AG10803 (cell line): ENCODE measurements around the gene PTPRCAP.

Experiments
- DNase-seq: peaks from one replicate; pipeline ENCODE4 v3.0.0; 2010; ENCODE audit warnings: low read depth
- H3K4me3 ChIP-seq: 2 replicates; pipeline ENCODE4 v1.5.1; 2011; ENCODE audit warnings: mild to moderate bottlenecking, low read length, control low read depth
- TF ChIP-seq, protein P1 (sequence below): conservative IDR thresholded peaks from 2 replicates; pipeline ENCODE4 v1.5.1; 2011; ENCODE audit warnings: mild to moderate bottlenecking, low read length, control low read depth, inconsistent platforms

PTPRCAP gene

DNA sequence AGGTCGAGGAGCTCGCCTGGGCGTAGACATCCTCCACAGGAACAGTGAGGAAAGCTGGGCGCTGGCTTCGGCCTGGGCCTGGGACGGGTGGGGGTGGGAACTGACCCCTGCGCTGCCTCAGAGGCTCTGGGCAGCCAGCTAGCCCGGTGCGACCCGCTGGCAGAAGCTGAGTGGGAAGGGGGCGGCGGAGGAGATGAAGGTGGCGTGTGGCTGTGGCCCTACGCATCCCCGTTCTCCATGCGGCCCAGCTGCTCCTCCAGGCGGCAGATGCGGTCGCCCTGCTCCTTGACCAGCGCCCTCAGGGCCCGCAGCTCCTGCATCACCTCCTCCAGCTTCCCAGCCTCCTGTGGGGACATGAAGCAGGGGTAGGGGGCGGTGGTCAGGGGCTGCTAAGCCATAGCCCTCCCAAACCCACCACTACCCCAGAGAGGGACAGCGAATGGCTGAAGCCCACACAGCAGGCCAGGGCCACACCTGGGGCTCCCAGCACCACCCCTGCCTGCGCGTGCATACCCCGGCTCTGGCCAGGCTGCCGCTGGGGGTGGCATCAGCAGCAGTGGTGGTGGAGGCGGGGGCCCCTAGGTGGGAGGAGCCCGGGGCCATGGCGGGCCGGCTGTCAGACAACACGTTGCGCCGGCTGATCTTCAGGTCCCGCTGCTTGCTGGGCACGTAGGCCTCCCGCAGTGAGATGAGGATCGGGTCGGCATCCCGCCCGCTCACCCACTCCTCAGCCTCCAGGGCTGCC, 848 bp upstream of the PTPRCAP start:
- no peak overlapping the region for H3K4me3 ChIP-seq
- no peak for DNase-seq
- TF ChIP-seq, protein P1, sequence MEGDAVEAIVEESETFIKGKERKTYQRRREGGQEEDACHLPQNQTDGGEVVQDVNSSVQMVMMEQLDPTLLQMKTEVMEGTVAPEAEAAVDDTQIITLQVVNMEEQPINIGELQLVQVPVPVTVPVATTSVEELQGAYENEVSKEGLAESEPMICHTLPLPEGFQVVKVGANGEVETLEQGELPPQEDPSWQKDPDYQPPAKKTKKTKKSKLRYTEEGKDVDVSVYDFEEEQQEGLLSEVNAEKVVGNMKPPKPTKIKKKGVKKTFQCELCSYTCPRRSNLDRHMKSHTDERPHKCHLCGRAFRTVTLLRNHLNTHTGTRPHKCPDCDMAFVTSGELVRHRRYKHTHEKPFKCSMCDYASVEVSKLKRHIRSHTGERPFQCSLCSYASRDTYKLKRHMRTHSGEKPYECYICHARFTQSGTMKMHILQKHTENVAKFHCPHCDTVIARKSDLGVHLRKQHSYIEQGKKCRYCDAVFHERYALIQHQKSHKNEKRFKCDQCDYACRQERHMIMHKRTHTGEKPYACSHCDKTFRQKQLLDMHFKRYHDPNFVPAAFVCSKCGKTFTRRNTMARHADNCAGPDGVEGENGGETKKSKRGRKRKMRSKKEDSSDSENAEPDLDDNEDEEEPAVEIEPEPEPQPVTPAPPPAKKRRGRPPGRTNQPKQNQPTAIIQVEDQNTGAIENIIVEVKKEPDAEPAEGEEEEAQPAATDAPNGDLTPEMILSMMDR: no peak

DNA sequence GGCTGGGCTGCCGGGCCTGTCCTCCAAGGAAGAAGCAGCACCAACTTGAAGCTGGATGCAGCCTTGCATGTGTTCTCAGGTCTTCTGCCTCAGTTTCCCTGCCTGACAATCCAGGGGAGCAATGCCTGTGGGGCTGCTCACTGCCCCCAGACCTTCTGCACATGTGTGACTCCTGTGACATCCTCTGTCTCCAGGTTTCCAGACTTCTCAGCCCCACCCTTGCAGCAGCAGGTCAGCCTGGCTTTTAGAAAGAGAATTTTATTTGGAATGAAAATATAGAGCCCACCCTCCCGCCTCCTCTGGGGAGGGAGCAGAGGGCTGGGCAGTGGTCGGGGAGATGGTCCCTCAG, 301 bp upstream of the PTPRCAP start:
- no peak overlapping the region for H3K4me3 ChIP-seq
- no peak for DNase-seq
- TF ChIP-seq, protein P1: no peak

DNA sequence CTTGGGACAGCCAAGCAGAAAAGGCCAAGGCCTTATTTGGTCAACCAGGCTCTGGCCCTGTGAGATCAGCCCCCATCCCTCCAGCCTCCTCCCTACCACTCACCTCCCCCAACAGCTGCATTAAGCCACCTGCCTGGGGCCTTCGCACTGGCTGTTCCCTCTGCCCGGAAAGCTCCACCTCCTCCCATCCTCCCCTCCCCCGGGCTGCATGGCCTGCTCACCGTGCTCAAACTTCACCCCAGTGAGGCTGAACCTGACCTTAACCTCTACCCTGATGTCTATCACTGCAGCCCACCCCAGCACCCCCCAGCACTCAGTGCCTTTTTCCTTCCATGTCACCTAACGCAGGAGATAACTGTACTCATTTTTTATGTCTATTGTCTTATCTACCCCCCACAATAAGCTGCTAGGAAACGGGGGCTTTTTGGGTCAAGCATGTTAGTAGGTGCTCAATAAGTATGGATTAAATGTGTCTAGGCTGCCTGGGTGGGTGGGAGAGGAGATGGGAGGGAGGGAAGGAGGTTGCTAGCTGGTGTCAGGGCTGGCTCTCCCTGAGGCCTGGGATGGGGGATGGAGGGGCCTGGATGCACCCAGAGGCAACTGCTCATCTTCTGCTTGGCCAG, 912 bp downstream of the PTPRCAP start:
- TF ChIP-seq, protein P1: no peak
- no peak overlapping the region for H3K4me3 ChIP-seq
- DNase-seq: no peak

DNA sequence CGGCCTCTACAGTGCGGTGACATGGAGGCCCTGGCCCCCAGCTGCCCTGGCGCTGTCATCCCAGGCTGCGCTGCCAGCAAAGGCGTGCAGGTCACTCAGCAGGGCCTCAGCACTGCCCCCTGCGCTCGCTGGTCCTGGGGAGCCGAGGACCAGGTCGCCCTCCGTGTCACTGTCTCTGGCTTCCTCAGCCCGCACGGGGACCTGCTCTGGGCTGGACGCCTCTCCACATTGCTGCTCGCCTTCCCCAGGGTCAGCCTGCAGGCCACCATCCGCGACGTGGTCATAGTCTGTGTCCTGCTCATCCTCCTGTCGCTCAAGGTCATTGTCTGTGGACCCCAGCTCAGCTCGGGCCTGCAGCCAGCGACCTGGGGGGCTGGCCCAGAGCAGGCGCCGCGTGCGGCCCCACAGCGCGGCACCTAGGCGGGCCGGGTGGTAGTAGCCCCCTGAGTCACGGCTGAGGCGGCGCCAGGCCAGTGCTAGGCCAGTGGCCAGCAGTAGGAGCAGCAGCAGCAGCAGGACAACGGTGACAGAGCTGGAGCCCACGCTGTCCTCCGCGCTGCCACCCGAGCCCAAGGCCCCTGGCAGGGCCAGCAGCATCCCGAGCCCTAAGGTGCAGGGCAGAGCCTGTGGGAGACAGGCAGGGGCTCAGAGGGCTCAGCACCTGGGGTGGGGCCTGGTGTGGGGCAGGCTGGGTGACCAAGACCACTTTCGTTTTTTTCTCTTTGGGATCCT, 1.6 kb downstream of the PTPRCAP start:
- H3K4me3 ChIP-seq: no peak overlapping the region
- no peak for DNase-seq
- TF ChIP-seq, protein P1: no peak

DNA sequence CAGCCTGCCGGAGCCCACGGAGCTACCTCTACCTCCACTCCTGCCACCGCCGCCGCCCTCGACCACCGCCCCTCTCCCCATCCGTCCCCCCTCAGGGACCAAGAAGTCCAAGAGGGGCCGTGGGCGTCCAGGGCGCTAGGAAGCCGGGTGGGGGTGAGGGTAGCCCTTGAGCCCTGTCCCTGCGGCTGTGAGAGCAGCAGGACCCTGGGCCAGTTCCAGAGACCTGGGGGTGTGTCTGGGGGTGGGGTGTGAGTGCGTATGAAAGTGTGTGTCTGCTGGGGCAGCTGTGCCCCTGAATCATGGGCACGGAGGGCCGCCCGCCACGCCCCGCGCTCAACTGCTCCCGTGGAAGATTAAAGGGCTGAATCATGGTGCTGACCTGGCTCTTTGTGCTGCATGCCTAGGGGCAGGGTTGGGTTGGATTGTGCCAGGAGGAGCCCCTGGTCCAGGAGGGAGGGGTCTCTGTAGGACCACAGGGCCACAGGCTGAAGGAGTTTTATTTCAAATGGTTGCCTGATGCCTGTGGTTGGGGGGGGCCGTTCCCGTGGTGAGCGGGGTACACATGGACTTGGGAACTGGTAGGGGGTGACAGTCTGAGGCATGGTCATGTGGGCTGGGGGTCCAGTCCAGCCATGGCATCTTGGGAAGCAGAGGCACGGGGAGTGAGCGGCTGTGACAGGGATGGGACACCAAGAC, 2.3 kb downstream of the PTPRCAP start:
- TF ChIP-seq, protein P1: no peak
- DNase-seq: no peak
- no peak overlapping the region for H3K4me3 ChIP-seq

DNA sequence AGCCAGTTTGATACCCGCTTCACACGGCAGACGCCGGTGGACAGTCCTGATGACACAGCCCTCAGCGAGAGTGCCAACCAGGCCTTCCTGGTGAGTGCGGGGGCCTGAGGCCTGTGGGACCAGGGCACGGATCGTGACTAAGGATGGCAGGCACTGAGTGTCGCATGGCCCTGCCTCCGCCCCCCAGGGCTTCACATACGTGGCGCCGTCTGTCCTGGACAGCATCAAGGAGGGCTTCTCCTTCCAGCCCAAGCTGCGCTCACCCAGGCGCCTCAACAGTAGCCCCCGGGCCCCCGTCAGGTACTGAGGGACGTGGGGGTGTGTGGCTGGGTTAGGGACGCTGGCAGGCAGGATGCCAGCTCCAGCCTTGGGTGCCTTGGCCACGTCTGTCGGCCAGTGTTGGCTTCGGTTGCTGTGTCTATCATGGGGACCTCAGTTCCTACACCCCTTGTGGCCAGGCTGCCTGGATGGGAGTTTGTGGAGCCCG, 3.0 kb downstream of the PTPRCAP start:
- no peak for DNase-seq
- TF ChIP-seq, protein P1: no peak
- H3K4me3 ChIP-seq: no peak overlapping the region
